ENCODE results near the gene GPR141.

DNA sequence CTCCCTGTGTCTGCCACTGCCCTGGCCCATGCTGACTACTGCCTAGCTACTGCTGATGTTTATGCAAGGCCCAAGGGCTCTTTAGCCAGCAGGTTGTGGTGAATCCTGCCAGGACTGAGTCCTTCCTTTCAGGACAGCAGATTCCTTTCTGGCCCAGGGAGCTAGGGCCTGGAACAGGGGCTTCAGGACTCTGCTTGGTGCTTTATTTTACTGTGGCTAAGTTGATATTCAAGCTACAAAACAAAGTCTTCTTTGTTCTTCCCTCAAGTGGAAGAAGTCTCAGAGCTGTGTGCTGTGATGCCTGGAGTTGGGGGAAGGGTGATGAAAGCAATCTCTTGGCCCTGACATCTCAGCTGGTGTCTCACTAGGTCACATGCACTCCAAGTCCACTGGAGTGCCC, 98.6 kb downstream of the GPR141 start:
- TF ChIP-seq POLR2A (IDR thresholded peaks at IDR 0.05; ENCODE audit: low read depth) (no peak), POLR2AphosphoS5 (IDR thresholded peaks at IDR 0.05) (no peak)
- TF ChIP-seq, protein P1, sequence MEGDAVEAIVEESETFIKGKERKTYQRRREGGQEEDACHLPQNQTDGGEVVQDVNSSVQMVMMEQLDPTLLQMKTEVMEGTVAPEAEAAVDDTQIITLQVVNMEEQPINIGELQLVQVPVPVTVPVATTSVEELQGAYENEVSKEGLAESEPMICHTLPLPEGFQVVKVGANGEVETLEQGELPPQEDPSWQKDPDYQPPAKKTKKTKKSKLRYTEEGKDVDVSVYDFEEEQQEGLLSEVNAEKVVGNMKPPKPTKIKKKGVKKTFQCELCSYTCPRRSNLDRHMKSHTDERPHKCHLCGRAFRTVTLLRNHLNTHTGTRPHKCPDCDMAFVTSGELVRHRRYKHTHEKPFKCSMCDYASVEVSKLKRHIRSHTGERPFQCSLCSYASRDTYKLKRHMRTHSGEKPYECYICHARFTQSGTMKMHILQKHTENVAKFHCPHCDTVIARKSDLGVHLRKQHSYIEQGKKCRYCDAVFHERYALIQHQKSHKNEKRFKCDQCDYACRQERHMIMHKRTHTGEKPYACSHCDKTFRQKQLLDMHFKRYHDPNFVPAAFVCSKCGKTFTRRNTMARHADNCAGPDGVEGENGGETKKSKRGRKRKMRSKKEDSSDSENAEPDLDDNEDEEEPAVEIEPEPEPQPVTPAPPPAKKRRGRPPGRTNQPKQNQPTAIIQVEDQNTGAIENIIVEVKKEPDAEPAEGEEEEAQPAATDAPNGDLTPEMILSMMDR (IDR thresholded peaks at IDR 0.05) = no peak
